NT2/D1 (cell line): ENCODE data around the gene HES6.

Source experiments
- YY1 ChIP-seq: IDR thresholded peaks from 2 replicates; pipeline ENCODE4 v1.6.1; 2011; ENCODE audit not compliant: insufficient read length, insufficient read depth
- ZNF274 ChIP-seq: IDR thresholded peaks from 2 replicates; pipeline ENCODE4 v1.6.1; 2011; ENCODE audit warnings: mild to moderate bottlenecking, low read depth, low read length

DNA sequence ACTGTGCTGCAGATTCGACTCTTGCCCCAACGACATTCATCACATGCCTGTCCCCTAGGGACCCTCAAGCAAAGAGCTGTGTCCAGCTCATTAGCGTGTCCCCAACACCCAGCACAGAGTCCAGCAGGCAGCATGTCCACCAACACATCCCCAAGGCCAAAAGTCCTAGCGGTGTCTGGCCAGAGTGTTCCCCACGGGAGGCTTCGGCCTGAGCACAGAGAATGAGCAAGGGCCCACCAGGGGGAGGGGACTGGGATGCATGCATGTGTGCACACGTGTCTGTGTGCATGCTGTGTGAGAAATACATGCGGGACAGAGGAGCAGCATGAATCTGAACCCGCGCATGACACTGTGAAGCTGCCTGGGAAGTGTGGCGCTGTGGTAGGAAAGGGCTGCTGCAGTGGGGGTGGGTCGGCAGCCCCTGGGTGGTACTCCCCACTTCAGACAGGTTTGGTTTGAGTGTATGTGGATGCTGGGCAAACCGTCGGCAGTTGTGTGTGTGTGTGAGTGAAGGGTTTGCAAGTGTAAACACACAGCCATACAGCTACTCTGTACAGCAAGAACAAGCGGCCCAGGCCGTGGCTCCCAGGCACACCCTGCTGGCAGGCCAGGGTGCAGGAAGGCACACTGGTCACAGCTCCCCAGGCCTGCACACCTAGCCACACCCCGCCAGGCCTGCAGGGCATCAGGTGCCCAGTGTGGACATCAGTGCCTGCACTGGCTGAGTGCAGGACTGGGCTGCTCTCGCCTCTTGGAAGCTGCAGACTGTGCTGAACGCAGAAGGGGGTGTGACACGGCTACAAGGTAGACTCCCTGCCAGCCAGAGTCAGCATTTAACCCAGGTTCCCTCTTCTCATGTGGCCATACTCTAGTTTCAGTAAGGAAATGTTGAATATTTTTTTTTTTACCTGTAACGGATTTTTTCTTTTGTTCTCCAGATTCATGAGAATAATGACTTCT lies 19.5 kb upstream of the HES6 start:
- TF ChIP-seq ZNF274 (no peak), YY1 (no peak)
